ENCODE results near the gene DUT.

The DUT gene

GRCh38 chr15:48307586-48307985 lies 23.6 kb upstream of the DUT start:
- no peak for TF ChIP-seq YY1 (IDR thresholded peaks at IDR 0.05; ENCODE audit: low read depth)
- TF ChIP-seq, protein P1, sequence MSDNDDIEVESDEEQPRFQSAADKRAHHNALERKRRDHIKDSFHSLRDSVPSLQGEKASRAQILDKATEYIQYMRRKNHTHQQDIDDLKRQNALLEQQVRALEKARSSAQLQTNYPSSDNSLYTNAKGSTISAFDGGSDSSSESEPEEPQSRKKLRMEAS (IDR thresholded peaks at IDR 0.05), result no peak
- TF ChIP-seq RAD21 (IDR thresholded peaks at IDR 0.05; ENCODE audit: low read depth), result no peak
- no peak for TF ChIP-seq ZBTB7A (IDR thresholded peaks at IDR 0.05; ENCODE audit: low read depth)
- no peak for TF ChIP-seq FOXM1 (IDR thresholded peaks at IDR 0.05; ENCODE audit: borderline replicate concordance, low read depth)
- no peak for TF ChIP-seq CREB1 (IDR thresholded peaks at IDR 0.05; ENCODE audit: low read depth)
- no peak for TF ChIP-seq TEAD4 (IDR thresholded peaks at IDR 0.05)
- TF ChIP-seq USF1 (IDR thresholded peaks at IDR 0.05), result no peak
- no peak for TF ChIP-seq EP300 (IDR thresholded peaks at IDR 0.05; ENCODE audit: borderline replicate concordance)
- TF ChIP-seq, protein P2, sequence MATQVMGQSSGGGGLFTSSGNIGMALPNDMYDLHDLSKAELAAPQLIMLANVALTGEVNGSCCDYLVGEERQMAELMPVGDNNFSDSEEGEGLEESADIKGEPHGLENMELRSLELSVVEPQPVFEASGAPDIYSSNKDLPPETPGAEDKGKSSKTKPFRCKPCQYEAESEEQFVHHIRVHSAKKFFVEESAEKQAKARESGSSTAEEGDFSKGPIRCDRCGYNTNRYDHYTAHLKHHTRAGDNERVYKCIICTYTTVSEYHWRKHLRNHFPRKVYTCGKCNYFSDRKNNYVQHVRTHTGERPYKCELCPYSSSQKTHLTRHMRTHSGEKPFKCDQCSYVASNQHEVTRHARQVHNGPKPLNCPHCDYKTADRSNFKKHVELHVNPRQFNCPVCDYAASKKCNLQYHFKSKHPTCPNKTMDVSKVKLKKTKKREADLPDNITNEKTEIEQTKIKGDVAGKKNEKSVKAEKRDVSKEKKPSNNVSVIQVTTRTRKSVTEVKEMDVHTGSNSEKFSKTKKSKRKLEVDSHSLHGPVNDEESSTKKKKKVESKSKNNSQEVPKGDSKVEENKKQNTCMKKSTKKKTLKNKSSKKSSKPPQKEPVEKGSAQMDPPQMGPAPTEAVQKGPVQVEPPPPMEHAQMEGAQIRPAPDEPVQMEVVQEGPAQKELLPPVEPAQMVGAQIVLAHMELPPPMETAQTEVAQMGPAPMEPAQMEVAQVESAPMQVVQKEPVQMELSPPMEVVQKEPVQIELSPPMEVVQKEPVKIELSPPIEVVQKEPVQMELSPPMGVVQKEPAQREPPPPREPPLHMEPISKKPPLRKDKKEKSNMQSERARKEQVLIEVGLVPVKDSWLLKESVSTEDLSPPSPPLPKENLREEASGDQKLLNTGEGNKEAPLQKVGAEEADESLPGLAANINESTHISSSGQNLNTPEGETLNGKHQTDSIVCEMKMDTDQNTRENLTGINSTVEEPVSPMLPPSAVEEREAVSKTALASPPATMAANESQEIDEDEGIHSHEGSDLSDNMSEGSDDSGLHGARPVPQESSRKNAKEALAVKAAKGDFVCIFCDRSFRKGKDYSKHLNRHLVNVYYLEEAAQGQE (IDR thresholded peaks at IDR 0.05; ENCODE audit: low read depth), result no peak
- no peak for TF ChIP-seq NFIC (IDR thresholded peaks at IDR 0.05)

- TF ChIP-seq FOXM1 (IDR thresholded peaks at IDR 0.05; ENCODE audit: borderline replicate concordance, low read depth), result no peak
- TF ChIP-seq, protein P1 (IDR thresholded peaks at IDR 0.05), result no peak
- no peak for TF ChIP-seq CEBPB (IDR thresholded peaks at IDR 0.05)
- TF ChIP-seq NFIC (IDR thresholded peaks at IDR 0.05), result no peak
- TF ChIP-seq EGR1 (IDR thresholded peaks at IDR 0.05), result no peak
- no peak for TF ChIP-seq ZBTB7A (IDR thresholded peaks at IDR 0.05; ENCODE audit: low read depth)
- TF ChIP-seq CREB1 (IDR thresholded peaks at IDR 0.05; ENCODE audit: low read depth), result no peak
- TF ChIP-seq TCF12 (IDR thresholded peaks at IDR 0.05; ENCODE audit: low read depth), result no peak
- no peak for TF ChIP-seq TEAD4 (IDR thresholded peaks at IDR 0.05)
- no peak for TF ChIP-seq EP300 (IDR thresholded peaks at IDR 0.05; ENCODE audit: borderline replicate concordance)
- TF ChIP-seq RAD21 (IDR thresholded peaks at IDR 0.05; ENCODE audit: low read depth), result no peak
- TF ChIP-seq USF1 (IDR thresholded peaks at IDR 0.05), result no peak
These were observed 21.5 kb upstream of the DUT start for GRCh38 chr15:48309740-48310139.

DNA sequence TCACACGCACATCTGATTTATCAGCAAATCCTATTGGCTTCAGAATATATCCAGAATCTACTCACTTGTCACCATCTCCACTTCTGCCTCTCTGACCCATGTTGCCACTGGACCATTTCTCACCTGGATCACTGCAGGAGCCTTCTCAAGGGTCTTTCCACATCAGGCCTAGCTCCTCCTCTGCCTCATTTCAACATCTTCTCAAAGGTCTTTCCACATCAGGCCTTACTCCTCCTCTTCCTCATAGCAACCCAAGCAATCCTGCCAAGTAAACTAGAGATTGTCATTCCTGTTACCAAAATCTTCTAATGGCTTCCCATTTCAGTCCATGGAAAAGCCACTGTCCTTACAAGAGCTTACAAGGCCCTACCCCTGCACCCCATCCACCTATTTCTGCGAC lies 18.0 kb upstream of the DUT start:
- TF ChIP-seq CREB1 (IDR thresholded peaks at IDR 0.05; ENCODE audit: low read depth) (no peak), EP300 (IDR thresholded peaks at IDR 0.05; ENCODE audit: borderline replicate concordance) (no peak), CEBPB (IDR thresholded peaks at IDR 0.05) (no peak), TCF12 (IDR thresholded peaks at IDR 0.05; ENCODE audit: low read depth) (no peak), NFIC (IDR thresholded peaks at IDR 0.05) (no peak), USF1 (IDR thresholded peaks at IDR 0.05) (no peak), TEAD4 (IDR thresholded peaks at IDR 0.05) (no peak)
- TF ChIP-seq, protein P1 (IDR thresholded peaks at IDR 0.05), result no peak

GRCh38 chr15:48315041-48315440 lies 16.2 kb upstream of the DUT start:
- TF ChIP-seq TAF1 (IDR thresholded peaks at IDR 0.05; ENCODE audit: low read depth) (no peak), CEBPB (IDR thresholded peaks at IDR 0.05) (no peak), RAD21 (IDR thresholded peaks at IDR 0.05; ENCODE audit: low read depth) (no peak), FOXM1 (IDR thresholded peaks at IDR 0.05; ENCODE audit: borderline replicate concordance, low read depth) (no peak), EP300 (IDR thresholded peaks at IDR 0.05; ENCODE audit: borderline replicate concordance) (no peak), CREB1 (IDR thresholded peaks at IDR 0.05; ENCODE audit: low read depth) (no peak), EGR1 (IDR thresholded peaks at IDR 0.05) (no peak), YY1 (IDR thresholded peaks at IDR 0.05; ENCODE audit: low read depth) (no peak), USF1 (IDR thresholded peaks at IDR 0.05) (no peak), TEAD4 (IDR thresholded peaks at IDR 0.05) (no peak), ZBTB7A (IDR thresholded peaks at IDR 0.05; ENCODE audit: low read depth) (no peak), TCF12 (IDR thresholded peaks at IDR 0.05; ENCODE audit: low read depth) (no peak), NFIC (IDR thresholded peaks at IDR 0.05) (no peak)
- TF ChIP-seq, protein P1 (IDR thresholded peaks at IDR 0.05), result no peak
- TF ChIP-seq, protein P2 (IDR thresholded peaks at IDR 0.05; ENCODE audit: low read depth), result no peak

GRCh38 chr15:48317221-48317620 lies 14.0 kb upstream of the DUT start:
- TF ChIP-seq, protein P2 (IDR thresholded peaks at IDR 0.05; ENCODE audit: low read depth), result no peak
- no peak for TF ChIP-seq CREB1 (IDR thresholded peaks at IDR 0.05; ENCODE audit: low read depth)
- no peak for TF ChIP-seq RAD21 (IDR thresholded peaks at IDR 0.05; ENCODE audit: low read depth)
- no peak for TF ChIP-seq TEAD4 (IDR thresholded peaks at IDR 0.05)
- TF ChIP-seq EGR1 (IDR thresholded peaks at IDR 0.05), result no peak
- no peak for TF ChIP-seq ZBTB7A (IDR thresholded peaks at IDR 0.05; ENCODE audit: low read depth)
- TF ChIP-seq TAF1 (IDR thresholded peaks at IDR 0.05; ENCODE audit: low read depth), result no peak
- TF ChIP-seq NFIC (IDR thresholded peaks at IDR 0.05), result no peak
- no peak for TF ChIP-seq USF1 (IDR thresholded peaks at IDR 0.05)
- no peak for TF ChIP-seq TCF12 (IDR thresholded peaks at IDR 0.05; ENCODE audit: low read depth)
- TF ChIP-seq, protein P1 (IDR thresholded peaks at IDR 0.05), result no peak
- no peak for TF ChIP-seq CEBPB (IDR thresholded peaks at IDR 0.05)
- TF ChIP-seq FOXM1 (IDR thresholded peaks at IDR 0.05; ENCODE audit: borderline replicate concordance, low read depth), result no peak
